H9 (cell line): ENCODE data around the gene RPEL1. TPM values are rescaled to one million over a fixed set of nuclear protein-coding genes. Genes with fewer than 3 reads are reported as not detected.

Experiments used
- DNase-seq: peaks from one replicate; pipeline ENCODE4 v3.0.0-alpha.2; 2017
- H2AFZ ChIP-seq: one replicate; pipeline ENCODE4 v1.6.1; 2013; ENCODE audit warnings: mild to moderate bottlenecking, low read length, control low read depth, moderate library complexity
- H2AK5ac ChIP-seq: 2 replicates; pipeline ENCODE4 v1.6.1; 2013; ENCODE audit warnings: low read length, control low read depth, mixed read lengths; ENCODE audit not compliant: insufficient read length
- H2BK120ac ChIP-seq: one replicate; pipeline ENCODE4 v1.6.1; 2013; ENCODE audit warnings: low read depth, mild to moderate bottlenecking, low read length, control low read depth, inconsistent platforms; ENCODE audit not compliant: poor library complexity, severe bottlenecking
- H2BK12ac ChIP-seq: 2 replicates; pipeline ENCODE4 v1.6.1; 2013; ENCODE audit warnings: low read length, control low read depth, mixed read lengths, low read depth; ENCODE audit not compliant: insufficient read length
- H2BK15ac ChIP-seq: 2 replicates; pipeline ENCODE4 v1.6.1; 2013; ENCODE audit warnings: low read depth, low read length, control low read depth
- H2BK20ac ChIP-seq: one replicate; pipeline ENCODE4 v1.6.1; 2013; ENCODE audit warnings: low read depth, mild to moderate bottlenecking, low read length, control low read depth, inconsistent platforms; ENCODE audit not compliant: poor library complexity, severe bottlenecking
- H2BK5ac ChIP-seq: 2 replicates; pipeline ENCODE4 v1.6.1; 2013; ENCODE audit warnings: low read length, control low read depth, mixed read lengths; ENCODE audit not compliant: insufficient read length
- H3K14ac ChIP-seq: 2 replicates; pipeline ENCODE4 v1.6.1; 2013; ENCODE audit warnings: low read length, control low read depth; ENCODE audit not compliant: insufficient read depth
- H3K18ac ChIP-seq: 2 replicates; pipeline ENCODE4 v1.6.1; 2013; ENCODE audit warnings: low read depth, mild to moderate bottlenecking, mixed read lengths, low read length, control low read depth; ENCODE audit not compliant: insufficient read length
- H3K23ac ChIP-seq: 2 replicates; pipeline ENCODE4 v1.6.1; 2013; ENCODE audit warnings: low read length, control low read depth, mixed read lengths, low read depth; ENCODE audit not compliant: insufficient read length
- H3K23me2 ChIP-seq: 2 replicates; pipeline ENCODE4 v1.6.1; 2013; ENCODE audit warnings: low read depth, mild to moderate bottlenecking, mixed read lengths, low read length, control low read depth; ENCODE audit not compliant: insufficient read length, poor library complexity, severe bottlenecking
- H3K27ac ChIP-seq: 2 replicates; pipeline ENCODE4 v1.5.1; 2013; ENCODE audit warnings: low read length, control low read depth, mixed read lengths, low read depth; ENCODE audit not compliant: insufficient read length
- H3K27me3 ChIP-seq: 2 replicates; pipeline ENCODE4 v1.6.1; 2013; ENCODE audit warnings: low read length, control low read depth, inconsistent platforms; ENCODE audit not compliant: insufficient read depth
- H3K4ac ChIP-seq: 2 replicates; pipeline ENCODE4 v1.6.1; 2013; ENCODE audit warnings: low read depth, mild to moderate bottlenecking, control low read depth, inconsistent platforms, low read length, moderate library complexity
- H3K4me1 ChIP-seq: 2 replicates; pipeline ENCODE4 v1.6.1; 2013; ENCODE audit warnings: low read length, control low read depth, inconsistent platforms; ENCODE audit not compliant: insufficient read depth
- H3K4me2 ChIP-seq: 2 replicates; pipeline ENCODE4 v1.6.1; 2013; ENCODE audit warnings: low read length, control low read depth, mixed read lengths; ENCODE audit not compliant: insufficient read length, insufficient read depth
- H3K56ac ChIP-seq: 2 replicates; pipeline ENCODE4 v1.6.1; 2013; ENCODE audit warnings: low read depth, mild to moderate bottlenecking, mixed read lengths, low read length, control low read depth; ENCODE audit not compliant: insufficient read length
- H3K79me1 ChIP-seq: 2 replicates; pipeline ENCODE4 v1.6.1; 2013; ENCODE audit warnings: low read depth, mild to moderate bottlenecking, moderate library complexity, low read length, control low read depth, inconsistent platforms; ENCODE audit not compliant: insufficient read depth, poor library complexity, severe bottlenecking
- H3K79me2 ChIP-seq: 2 replicates; pipeline ENCODE4 v1.6.1; 2013; ENCODE audit warnings: low read length, control low read depth, inconsistent platforms; ENCODE audit not compliant: insufficient read depth
- H3K9ac ChIP-seq: 2 replicates; pipeline ENCODE4 v1.6.1; 2013; ENCODE audit warnings: low read length, control low read depth, mixed read lengths; ENCODE audit not compliant: insufficient read length; ENCODE audit errors: extremely low read depth
- H3K9me3 ChIP-seq: one replicate; pipeline ENCODE4 v1.6.1; 2013; ENCODE audit warnings: low read depth, low read length, inconsistent platforms; ENCODE audit not compliant: control insufficient read depth
- H3T11ph ChIP-seq: one replicate; pipeline ENCODE4 v1.6.1; 2013; ENCODE audit warnings: mild to moderate bottlenecking, low read length, control low read depth, inconsistent platforms
- H4K20me1 ChIP-seq: one replicate; pipeline ENCODE4 v1.6.1; 2013; ENCODE audit not compliant: control insufficient read depth, insufficient read length, insufficient read depth
- H4K5ac ChIP-seq: 2 replicates; pipeline ENCODE4 v1.6.1; 2013; ENCODE audit warnings: low read depth, mild to moderate bottlenecking, mixed read lengths, low read length, control low read depth; ENCODE audit not compliant: insufficient read length
- H4K8ac ChIP-seq: replicated peaks from 2 replicates; pipeline ENCODE4 v1.6.1; 2013; ENCODE audit warnings: low read length, control low read depth, mixed read lengths, low read depth; ENCODE audit not compliant: insufficient read length
- H4K91ac ChIP-seq: 2 replicates; pipeline ENCODE4 v1.6.1; 2013; ENCODE audit warnings: low read depth, mild to moderate bottlenecking, moderate library complexity, mixed read lengths, low read length, control low read depth; ENCODE audit not compliant: insufficient read length
- H3K27ac Mint-ChIP-seq, 3 experiments: 2 replicates in 2 of 3; 3 replicates in 1 of 3; pipeline ENCODE4 v1.8.0; 2020 to 2021; ENCODE audit warnings: mixed read lengths in 3 of 3, mild to moderate bottlenecking in 1 of 3, moderate library complexity in 1 of 3
- H3K27me3 Mint-ChIP-seq: 2 replicates; pipeline ENCODE4 v1.8.0; 2021; ENCODE audit warnings: low read depth, mild to moderate bottlenecking, moderate library complexity, mixed read lengths
- H3K36me3 Mint-ChIP-seq, 3 experiments: 2 replicates in 2 of 3; 3 replicates in 1 of 3; pipeline ENCODE4 v1.8.0; 2020 to 2021; ENCODE audit warnings: low read depth in 3 of 3, mixed read lengths in 3 of 3; ENCODE audit not compliant: insufficient read depth in 1 of 3
- H3K4me1 Mint-ChIP-seq, 2 experiments: 2 replicates each; pipeline ENCODE4 v1.8.0; 2020; ENCODE audit warnings: mixed read lengths in 2 of 2
- H3K4me3 Mint-ChIP-seq, 2 experiments: 2 replicates in 1 of 2; 3 replicates in 1 of 2; pipeline ENCODE4 v1.8.0; 2020 to 2021; ENCODE audit warnings: mild to moderate bottlenecking in 2 of 2, mixed read lengths in 2 of 2, moderate library complexity in 1 of 2
- H3K9me3 Mint-ChIP-seq, 2 experiments: 2 replicates in 1 of 2; 3 replicates in 1 of 2; pipeline ENCODE4 v1.8.0; 2020; ENCODE audit warnings: mild to moderate bottlenecking in 2 of 2, mixed read lengths in 2 of 2, moderate library complexity in 1 of 2
- CTCF ChIP-seq: fragments of 200-600 bp; sonication (generic); conservative IDR thresholded peaks from 3 replicates; pipeline ENCODE4 v1.8.0; 2021; ENCODE audit warnings: antibody characterized with exemption, mild to moderate bottlenecking
- WGBS: extraction: QIAGEN DNeasy Blood & Tissue Kit; methylation state at CpG from one replicate; pipeline ENCODE4 v1.1.7; 2013; ENCODE audit warnings: missing lambda C conversion rate, low lambda C conversion rate, mixed read lengths; ENCODE audit not compliant: insufficient read length; ENCODE audit errors: extremely low coverage; 5-methylcytosine and 5-hydroxymethylcytosine counted together
- total RNA-seq: library from RNA; stranded (reverse); gene quantifications from 2 replicates; pipeline ENCODE4 v1.2.1, GENCODE V29; 2021

Gene RPEL1
- total RNA-seq, 1 experiment from 2014 or later = 0.13 TPM

GRCh38 chr10:103227416-103227815 lies 18.3 kb upstream of the RPEL1 start:
- Histone ChIP-seq H3K9ac (no peak overlapping the region), H2AK5ac (no peak overlapping the region), H2BK120ac (no peak overlapping the region), H3K27ac (no peak overlapping the region), H2AFZ (no peak overlapping the region), H3K4me2 (no peak overlapping the region), H2BK5ac (no peak overlapping the region), H3K27me3 (no peaks in the 10 kb centered on the region), H3K79me2 (no peaks in the 10 kb centered on the region), H4K91ac (no peak overlapping the region), H3K23ac (no peak overlapping the region), H4K5ac (no peak overlapping the region), H3K14ac (no peak overlapping the region), H3K56ac (no peak overlapping the region), H3K23me2 (no peaks in the 10 kb centered on the region), H2BK15ac (no peak overlapping the region), H2BK20ac (no peak overlapping the region), H3T11ph (no peak overlapping the region), H3K4me1 (peaks cover 7% of the 10 kb centered on the region; the same call in 1 of the 2 replicates), H2BK12ac (no peak overlapping the region), H3K9me3 (peaks cover 14% of the 10 kb centered on the region), H4K8ac (no peak overlapping the region), H3K4ac (no peak overlapping the region), H3K18ac (no peak overlapping the region), H3K79me1 (no peaks in the 10 kb centered on the region), H4K20me1 (no peaks in the 10 kb centered on the region)
- Mint-ChIP-seq H3K4me1 (peaks cover 18 to 20% of the 10 kb centered on the region in 2 experiments), H3K27ac (no peak overlapping the region), H3K27me3 (no peaks in the 10 kb centered on the region; the same call in none of the 2 replicates), H3K36me3 (peaks cover 14 to 18% (median 15%) of the 10 kb centered on the region in 3 experiments), H3K9me3 (peaks cover 16 to 23% of the 10 kb centered on the region in 2 experiments), H3K4me3 (no peak overlapping the region)
- no peak for DNase-seq
- no peak for TF ChIP-seq CTCF
- no CpG with 5 or more reads among the region's 1 CpG for WGBS
